ENCODE results near the gene VAX1.

VAX1 gene

DNA sequence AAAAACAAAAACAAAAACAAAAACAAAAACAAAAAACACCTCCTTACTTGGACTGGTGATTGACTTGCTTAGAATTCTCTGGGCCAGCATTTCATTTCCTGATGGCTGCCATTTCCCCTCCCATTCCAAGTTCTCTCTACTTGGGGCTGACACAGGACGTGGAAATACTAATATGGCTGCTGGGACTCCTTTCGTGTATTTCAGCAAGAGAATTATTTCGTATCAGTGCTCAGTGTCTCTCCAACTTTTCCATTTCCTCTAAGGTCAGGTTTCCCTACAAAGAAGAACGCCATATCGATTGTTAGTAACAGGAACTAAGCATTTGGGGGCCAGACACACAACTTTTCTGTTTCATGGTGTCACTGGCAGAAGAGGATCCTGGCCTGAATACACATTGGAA is 22.5 kb upstream of the VAX1 start:
- no peak for DNase-seq (ENCODE audit: low read depth)
- TF ChIP-seq POLR2A (IDR thresholded peaks at IDR 0.05; ENCODE audit: extremely low read depth, insufficient read length) = no peak

DNA sequence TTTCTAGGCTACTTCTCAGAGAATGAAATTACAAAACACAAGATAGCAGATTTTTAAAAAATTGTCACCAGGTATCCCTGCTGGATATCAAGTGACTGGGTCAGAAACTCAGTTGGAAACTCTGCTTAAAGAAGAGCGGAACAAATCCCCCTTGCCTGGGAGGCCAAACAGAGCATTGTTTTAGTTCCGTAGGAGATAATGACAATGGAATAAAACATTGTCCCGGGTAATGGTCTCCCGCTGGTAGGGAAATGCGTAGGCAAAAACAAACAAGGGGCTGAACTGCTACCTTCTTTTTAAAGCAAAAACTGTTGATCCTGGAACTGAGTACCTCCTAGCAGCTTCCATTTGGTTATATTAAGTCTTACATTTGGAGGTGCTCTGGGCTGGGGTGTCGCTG is 21.3 kb upstream of the VAX1 start:
- H3K4me3 ChIP-seq (ENCODE audit: low read depth, low read length) = no peak overlapping the region
- TF ChIP-seq POLR2A (IDR thresholded peaks at IDR 0.05; ENCODE audit: extremely low read depth, insufficient read length) = no peak
- TF ChIP-seq, protein P1, sequence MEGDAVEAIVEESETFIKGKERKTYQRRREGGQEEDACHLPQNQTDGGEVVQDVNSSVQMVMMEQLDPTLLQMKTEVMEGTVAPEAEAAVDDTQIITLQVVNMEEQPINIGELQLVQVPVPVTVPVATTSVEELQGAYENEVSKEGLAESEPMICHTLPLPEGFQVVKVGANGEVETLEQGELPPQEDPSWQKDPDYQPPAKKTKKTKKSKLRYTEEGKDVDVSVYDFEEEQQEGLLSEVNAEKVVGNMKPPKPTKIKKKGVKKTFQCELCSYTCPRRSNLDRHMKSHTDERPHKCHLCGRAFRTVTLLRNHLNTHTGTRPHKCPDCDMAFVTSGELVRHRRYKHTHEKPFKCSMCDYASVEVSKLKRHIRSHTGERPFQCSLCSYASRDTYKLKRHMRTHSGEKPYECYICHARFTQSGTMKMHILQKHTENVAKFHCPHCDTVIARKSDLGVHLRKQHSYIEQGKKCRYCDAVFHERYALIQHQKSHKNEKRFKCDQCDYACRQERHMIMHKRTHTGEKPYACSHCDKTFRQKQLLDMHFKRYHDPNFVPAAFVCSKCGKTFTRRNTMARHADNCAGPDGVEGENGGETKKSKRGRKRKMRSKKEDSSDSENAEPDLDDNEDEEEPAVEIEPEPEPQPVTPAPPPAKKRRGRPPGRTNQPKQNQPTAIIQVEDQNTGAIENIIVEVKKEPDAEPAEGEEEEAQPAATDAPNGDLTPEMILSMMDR (IDR thresholded peaks at IDR 0.05; ENCODE audit: low read depth, low read length) = no peak
- no peak for TF ChIP-seq MYC (IDR thresholded peaks at IDR 0.05; ENCODE audit: low read depth, low read length)
- TF ChIP-seq, protein P2, sequence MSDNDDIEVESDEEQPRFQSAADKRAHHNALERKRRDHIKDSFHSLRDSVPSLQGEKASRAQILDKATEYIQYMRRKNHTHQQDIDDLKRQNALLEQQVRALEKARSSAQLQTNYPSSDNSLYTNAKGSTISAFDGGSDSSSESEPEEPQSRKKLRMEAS (IDR thresholded peaks at IDR 0.05; ENCODE audit: low read depth, low read length) = no peak
- DNase-seq (ENCODE audit: low read depth) = no peak

More for the DNA sequence above, 22.5 kb upstream of the VAX1 start:
- no peak overlapping the region for H3K4me3 ChIP-seq (ENCODE audit: low read depth, low read length)

DNA sequence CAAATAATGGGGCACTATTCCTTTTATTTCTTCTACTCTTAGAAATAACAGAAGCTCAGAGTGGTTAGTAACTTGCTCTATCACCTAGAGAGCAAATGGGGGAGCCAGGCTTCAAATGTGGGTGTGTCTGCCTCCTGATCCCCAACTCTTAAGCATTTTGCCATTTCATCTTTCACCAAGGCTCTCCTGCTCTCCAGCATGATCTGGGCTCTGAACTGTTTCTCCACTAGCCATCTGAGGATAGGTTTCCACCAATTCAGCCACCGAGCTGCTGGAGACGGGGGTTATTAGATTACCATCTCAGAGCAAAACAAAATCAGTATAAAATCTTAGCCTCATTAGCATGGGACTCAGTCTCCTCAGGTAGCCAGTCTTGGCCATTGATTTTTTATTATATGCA is 20.2 kb upstream of the VAX1 start:
- TF ChIP-seq MYC (IDR thresholded peaks at IDR 0.05; ENCODE audit: low read depth, low read length) = no peak
- TF ChIP-seq, protein P1 (IDR thresholded peaks at IDR 0.05; ENCODE audit: low read depth, low read length) = no peak
- TF ChIP-seq, protein P2 (IDR thresholded peaks at IDR 0.05; ENCODE audit: low read depth, low read length) = no peak
- TF ChIP-seq POLR2A (IDR thresholded peaks at IDR 0.05; ENCODE audit: extremely low read depth, insufficient read length) = no peak
- DNase-seq (ENCODE audit: low read depth) = no peak
- no peak overlapping the region for H3K4me3 ChIP-seq (ENCODE audit: low read depth, low read length)

DNA sequence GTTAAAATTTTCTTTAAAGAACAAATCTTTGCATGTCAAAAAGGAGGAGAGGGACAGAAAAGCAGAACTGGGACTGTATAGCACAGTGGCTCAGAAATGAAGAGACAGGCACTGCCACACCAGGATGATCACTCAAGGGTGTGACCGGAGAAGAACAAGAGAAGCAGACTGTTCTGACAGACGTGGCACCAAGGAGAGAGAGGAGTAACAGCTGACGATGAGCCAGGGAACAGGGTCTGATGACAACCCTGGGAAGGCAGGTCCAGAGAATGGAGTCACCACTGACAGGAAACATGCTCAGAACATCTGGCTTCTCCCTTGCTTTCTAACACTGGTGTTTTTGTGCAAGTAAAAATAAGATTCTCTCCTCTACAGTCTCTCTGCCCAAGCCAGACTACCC is 14.6 kb upstream of the VAX1 start:
- no peak overlapping the region for H3K4me3 ChIP-seq (ENCODE audit: low read depth, low read length)
- DNase-seq (ENCODE audit: low read depth) = no peak
- no peak for TF ChIP-seq POLR2A (IDR thresholded peaks at IDR 0.05; ENCODE audit: extremely low read depth, insufficient read length)

DNA sequence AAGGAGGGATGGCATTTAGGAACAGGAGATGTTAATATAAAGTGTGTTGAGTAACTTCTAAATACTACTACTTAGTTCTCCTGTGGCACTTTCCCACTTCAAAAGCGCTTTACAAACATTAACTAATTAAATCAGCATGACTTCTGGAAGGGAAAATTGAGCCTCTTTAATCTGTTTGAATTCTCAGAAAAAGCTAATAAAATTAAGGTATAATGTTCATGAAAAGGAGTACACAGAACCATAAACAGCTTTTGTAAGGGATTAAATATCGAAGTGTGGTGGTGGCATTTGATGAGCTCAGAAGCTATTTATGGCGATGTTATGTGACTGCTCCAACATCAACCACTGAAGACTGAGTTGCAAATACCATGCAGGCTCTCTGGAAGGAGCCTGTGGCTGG is 10.2 kb upstream of the VAX1 start:
- H3K4me3 ChIP-seq (ENCODE audit: low read depth, low read length) = no peak overlapping the region
- TF ChIP-seq MYC (IDR thresholded peaks at IDR 0.05; ENCODE audit: low read depth, low read length) = no peak
- TF ChIP-seq, protein P2 (IDR thresholded peaks at IDR 0.05; ENCODE audit: low read depth, low read length) = no peak
- TF ChIP-seq, protein P1 (IDR thresholded peaks at IDR 0.05; ENCODE audit: low read depth, low read length) = no peak
- TF ChIP-seq POLR2A (IDR thresholded peaks at IDR 0.05; ENCODE audit: extremely low read depth, insufficient read length) = no peak
- no peak for DNase-seq (ENCODE audit: low read depth)

DNA sequence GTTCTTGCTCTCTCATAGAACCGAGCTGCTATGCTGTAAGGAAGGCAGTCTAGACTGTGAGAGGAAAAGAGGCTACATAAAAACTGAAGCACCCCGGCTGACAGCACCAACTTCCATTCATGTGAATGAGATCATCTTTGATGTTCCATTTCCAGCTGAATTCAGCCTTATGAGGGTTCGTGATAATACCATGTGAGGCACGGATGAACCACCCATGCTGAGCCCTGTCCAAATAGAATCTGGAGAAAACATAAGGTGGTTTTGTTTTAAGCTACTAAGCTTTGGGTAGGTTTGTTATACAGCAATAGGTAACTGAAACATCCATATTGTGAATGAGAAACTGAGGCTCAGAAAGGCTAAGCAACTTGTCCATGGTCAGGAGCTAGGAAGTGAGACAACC is 6.9 kb upstream of the VAX1 start:
- TF ChIP-seq, protein P2 (IDR thresholded peaks at IDR 0.05; ENCODE audit: low read depth, low read length) = no peak
- TF ChIP-seq POLR2A (IDR thresholded peaks at IDR 0.05; ENCODE audit: extremely low read depth, insufficient read length) (no peak), MYC (IDR thresholded peaks at IDR 0.05; ENCODE audit: low read depth, low read length) (no peak)
- TF ChIP-seq, protein P1 (IDR thresholded peaks at IDR 0.05; ENCODE audit: low read depth, low read length) = no peak
- DNase-seq (ENCODE audit: low read depth) = no peak
- no peak overlapping the region for H3K4me3 ChIP-seq (ENCODE audit: low read depth, low read length)

DNA sequence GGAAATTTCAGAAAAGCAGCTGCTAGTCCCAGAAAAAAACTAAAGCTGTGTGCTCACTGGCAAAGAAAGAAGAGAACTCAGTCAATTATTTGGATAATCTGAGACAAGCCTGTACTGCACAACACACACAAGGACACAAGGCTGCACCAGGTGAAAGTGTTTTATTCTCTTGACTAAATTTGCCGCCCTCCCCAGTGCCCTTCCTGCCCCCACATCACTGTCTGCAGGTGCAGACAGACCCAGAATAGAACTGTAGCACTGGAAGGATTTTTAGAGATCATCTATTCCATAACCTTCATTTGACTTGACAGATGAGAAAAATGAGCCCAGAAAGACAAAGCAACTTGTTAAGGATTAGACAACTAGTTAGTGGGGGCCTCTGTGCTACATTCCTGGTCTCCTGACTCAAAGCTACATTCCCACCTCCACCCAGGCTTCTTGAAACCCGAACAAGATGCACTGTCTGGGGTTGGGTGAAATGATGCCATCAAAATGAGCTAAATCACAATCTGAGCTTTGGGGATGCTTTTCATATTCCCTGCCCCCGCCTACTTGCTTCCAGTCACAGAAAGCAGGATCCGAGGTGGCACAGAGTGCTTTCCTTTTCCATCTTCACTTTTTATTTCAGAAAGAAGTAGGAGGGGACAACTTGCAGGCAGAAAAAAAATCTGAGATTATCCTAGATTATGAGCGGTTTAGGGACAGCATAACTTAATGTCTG is 5.2 kb upstream of the VAX1 start:
- no peak overlapping the region for H3K4me3 ChIP-seq (ENCODE audit: low read depth, low read length)
- DNase-seq (ENCODE audit: low read depth) = no peak
- TF ChIP-seq, protein P1 (IDR thresholded peaks at IDR 0.05; ENCODE audit: low read depth, low read length) = no peak
- TF ChIP-seq POLR2A (IDR thresholded peaks at IDR 0.05; ENCODE audit: extremely low read depth, insufficient read length) (no peak), MYC (IDR thresholded peaks at IDR 0.05; ENCODE audit: low read depth, low read length) (no peak)
